Ramos (cell line): ENCODE measurements around the gene CHRNE.

Experiments used
- in situ Hi-C: fragments of 300-500 bp; cut with MboI; formaldehyde crosslinking; loops from one replicate; pipeline ENCODE4 v1.14.3; 2022; ENCODE audit warnings: low sequenced_read_pairs; ENCODE audit not compliant: unreplicated experiment

Gene CHRNE

DNA sequence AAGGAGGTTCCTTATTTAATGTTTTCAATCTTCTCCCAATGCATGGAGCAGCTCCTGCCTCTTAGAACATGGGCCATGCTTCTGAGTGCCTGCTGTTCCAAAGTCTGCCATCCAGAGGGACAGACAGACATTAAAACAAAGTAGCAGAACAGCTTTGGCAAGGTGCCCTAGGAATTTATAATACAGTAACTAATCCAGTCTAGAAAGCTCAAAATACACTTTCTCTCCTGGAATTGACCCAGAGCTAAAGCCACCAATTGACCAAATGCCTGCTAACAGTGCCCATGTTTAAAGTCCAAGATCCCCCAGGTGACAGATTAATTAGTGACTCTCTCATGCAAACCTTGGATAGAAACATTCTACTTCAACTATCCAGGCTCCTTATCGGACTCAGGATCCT lies 11.1 kb upstream of the CHRNE start:
- in situ Hi-C loops: no loop called here

GRCh38 chr17:4908711-4909496 lies 6.0 kb upstream of the CHRNE start:
- in situ Hi-C loops: loop anchor here (10.0 kb wide), 1 partner anchor 146 kb away; no protein-coding TSS in a partner anchor

- in situ Hi-C loops: loop anchor here (10.0 kb wide), 1 partner anchor 146 kb away; no protein-coding TSS in a partner anchor
Measured at GRCh38 chr17:4908301-4908700, 5.4 kb upstream of the CHRNE start.

DNA sequence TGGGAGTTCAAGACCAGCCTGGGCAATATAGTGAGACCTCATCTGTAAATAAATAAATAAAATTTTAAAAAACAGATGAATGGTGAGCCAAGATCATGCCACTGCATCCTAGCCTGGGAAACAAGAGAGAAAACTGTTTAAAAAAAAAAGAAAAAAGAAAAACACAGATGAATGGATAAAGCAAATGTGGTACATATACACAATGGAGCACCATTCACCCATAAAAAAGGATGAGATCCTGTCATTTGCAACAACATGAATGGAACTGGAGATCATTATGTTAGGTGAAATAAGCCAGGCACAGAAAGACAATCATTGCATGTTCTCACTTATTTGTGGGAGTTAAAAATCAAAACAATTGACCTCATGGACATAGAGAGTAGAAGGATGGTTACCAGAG lies 3.7 kb upstream of the CHRNE start:
- in situ Hi-C loops: loop anchor here (10.0 kb wide), 1 partner anchor 148 kb away; no protein-coding TSS in a partner anchor

- in situ Hi-C loops: loop anchor here (10.0 kb wide), 1 partner anchor 152 kb away; no protein-coding TSS in a partner anchor
Measured at GRCh38 chr17:4902540-4902939, 358 bp downstream of the CHRNE start.

GRCh38 chr17:4901648-4902344 lies 1.1 kb downstream of the CHRNE start:
- in situ Hi-C loops: loop anchor here (10.0 kb wide), 1 partner anchor 153 kb away; no protein-coding TSS in a partner anchor

- in situ Hi-C loops: loop anchor here (10.0 kb wide), 1 partner anchor 154 kb away; no protein-coding TSS in a partner anchor
Measured at GRCh38 chr17:4901108-4901647, 1.7 kb downstream of the CHRNE start.

DNA sequence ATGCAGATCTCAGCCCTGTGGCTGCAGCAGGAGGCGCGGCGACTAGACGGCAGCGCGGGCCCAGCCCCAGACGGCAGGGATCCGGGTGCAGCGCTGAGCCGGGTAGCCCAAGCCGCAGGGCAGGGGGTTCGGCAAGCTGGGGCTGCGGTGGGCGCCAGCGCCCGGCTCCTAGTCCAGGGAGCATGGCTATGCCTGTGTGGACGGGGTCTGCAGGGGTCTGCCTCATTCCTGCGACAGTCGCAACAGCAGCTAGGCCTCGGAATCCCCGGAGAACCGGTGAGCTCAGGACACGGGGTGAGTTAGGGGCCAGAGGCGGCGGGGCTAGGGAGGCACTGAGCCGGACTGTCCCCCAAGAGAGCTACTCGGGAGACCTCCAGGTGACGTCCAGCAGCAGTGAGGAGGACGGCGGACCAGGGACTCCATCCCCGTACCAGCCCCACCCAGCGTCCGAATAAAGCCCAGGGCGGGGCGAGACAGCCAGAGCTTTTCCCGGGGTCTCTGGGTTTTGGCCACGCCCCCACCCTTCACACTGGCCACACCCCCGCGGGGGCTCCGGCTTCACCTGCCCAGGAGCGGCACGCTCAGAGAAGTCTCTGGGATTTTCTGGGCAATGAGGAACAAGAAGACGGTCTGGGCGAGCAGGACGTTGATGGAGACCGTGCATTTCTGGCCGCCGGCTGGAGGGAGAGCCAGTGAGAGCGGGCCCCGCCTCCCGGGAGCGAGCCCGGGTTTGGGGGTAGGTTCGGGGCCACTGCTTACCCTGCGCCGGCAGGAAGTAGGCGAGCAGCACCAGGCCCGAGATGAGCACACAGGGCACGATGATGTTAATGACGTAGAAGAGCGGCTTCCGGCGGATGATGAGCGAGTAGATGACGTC lies 2.4 kb downstream of the CHRNE start:
- in situ Hi-C loops: loop anchor here (10.0 kb wide), 1 partner anchor 154 kb away; no protein-coding TSS in a partner anchor

DNA sequence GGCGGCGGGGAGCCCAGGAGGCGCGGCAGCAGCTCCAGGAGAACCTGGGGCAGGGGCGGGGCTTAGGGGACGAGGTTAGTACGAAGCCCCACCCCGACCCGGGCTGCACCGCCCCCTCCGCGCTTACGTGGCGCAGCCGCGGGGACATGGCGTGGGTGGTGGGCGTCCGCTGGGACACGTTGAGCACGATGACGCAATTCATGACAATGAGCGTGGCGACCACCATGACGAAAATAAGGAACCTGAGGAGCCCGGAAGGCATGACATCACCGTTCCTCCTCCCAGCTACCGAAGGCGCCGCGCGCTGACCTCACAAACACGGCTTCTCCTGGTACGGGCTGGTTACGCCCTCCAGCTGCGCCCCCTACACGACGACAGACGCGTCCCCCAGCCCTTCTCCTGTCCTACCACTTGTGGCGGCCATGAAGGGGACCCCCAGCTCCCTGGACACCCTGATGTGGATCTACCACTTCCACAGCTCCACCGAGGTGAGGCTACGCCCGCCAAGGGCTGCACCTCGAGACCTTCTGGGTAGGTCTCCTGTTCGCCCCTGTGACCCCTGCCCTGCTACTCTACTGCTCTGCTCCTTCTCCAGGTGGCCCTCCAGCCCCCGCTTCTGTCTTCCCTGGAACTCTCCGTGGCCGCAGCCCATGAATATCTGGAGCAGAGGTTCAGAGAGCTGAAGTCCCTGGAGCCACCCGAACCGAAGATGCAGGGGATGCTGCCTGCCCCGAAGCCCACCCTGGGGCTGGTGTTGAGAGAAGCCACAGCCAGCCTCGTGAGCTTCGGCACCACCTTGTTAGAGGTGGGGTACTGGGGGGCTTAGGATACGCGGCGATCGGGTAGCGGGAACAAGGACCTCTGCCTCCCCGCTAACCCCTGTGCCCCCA lies 3.3 kb downstream of the CHRNE start, which contains the start of gene C17orf107:
C17orf107 (plus strand) TSS at position 196 of the 890 bp plus-strand sequence; CDS start at position 423, 227 bp downstream.
- in situ Hi-C loops: loop anchor here (10.0 kb wide), 1 partner anchor 155 kb away; no protein-coding TSS in a partner anchor

GRCh38 chr17:4898927-4899326 lies 4.0 kb downstream of the CHRNE start:
- in situ Hi-C loops: no loop called here

- in situ Hi-C loops: no loop called here
Measured at GRCh38 chr17:4898351-4898750, 4.5 kb downstream of the CHRNE start.

- in situ Hi-C loops: no loop called here
Measured at GRCh38 chr17:4897785-4898184, 5.1 kb downstream of the CHRNE start.

GRCh38 chr17:4897198-4897687 lies 5.7 kb downstream of the CHRNE start:
- in situ Hi-C loops: no loop called here

- in situ Hi-C loops: no loop called here
Measured at GRCh38 chr17:4896332-4897197, 6.3 kb downstream of the CHRNE start.

DNA sequence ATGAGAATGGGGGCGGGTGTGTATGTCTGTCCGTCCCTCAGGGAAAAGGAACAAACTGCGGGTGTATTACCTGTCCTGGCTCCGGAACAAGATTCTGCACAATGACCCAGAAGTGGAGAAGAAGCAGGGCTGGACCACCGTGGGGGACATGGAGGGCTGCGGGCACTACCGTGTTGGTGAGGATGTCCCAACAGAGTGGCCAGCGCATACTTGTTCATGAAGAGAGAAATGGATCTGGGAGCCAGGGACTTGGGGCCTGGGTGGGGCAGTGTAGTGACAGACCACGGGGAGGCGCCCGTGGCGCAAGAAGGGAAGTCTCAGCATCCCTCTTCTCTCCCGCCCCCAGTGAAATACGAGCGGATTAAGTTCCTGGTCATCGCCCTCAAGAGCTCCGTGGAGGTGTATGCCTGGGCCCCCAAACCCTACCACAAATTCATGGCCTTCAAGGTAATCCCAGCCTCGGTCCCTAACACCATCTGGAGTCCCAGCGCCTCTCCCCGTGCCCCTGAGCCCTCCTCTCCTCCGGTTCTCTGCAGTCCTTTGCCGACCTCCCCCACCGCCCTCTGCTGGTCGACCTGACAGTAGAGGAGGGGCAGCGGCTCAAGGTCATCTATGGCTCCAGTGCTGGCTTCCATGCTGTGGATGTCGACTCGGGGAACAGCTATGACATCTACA lies 7.1 kb downstream of the CHRNE start:
- in situ Hi-C loops: no loop called here

GRCh38 chr17:4895121-4895520 lies 7.8 kb downstream of the CHRNE start:
- in situ Hi-C loops: no loop called here
